Omental fat pad (tissue), 4 donors: ENCODE data around the gene RPS5. TPM values are rescaled to one million over a fixed set of nuclear protein-coding genes. Genes with fewer than 3 reads are reported as not detected.
"Not testable (repeated sequence)": the region's sequence is repeated elsewhere in the genome, so short reads cannot be mapped to it uniquely, and the experiment has no call there.

ENCODE experiments used
- ATAC-seq: fragments of 150-250 bp; one replicate; pipeline ENCODE4 v1.9.1; 2016; ENCODE audit warnings: mild to moderate bottlenecking, moderate library complexity; ENCODE audit not compliant: low FRiP score
- DNase-seq: peaks from one replicate; pipeline ENCODE4 v3.0.0-alpha.2; 2019; ENCODE audit warnings: low spot score
- CTCF ChIP-seq, 3 donors: fragments of 450-650 bp; IDR thresholded peaks; one replicate each; pipeline ENCODE4 v1.5.1; 2016 to 2017; ENCODE audit warnings: antibody characterized with exemption in 3 of 3, mild to moderate bottlenecking in 3 of 3, moderate library complexity in 2 of 3
- total RNA-seq, 4 donors: library from RNA; depleted of rRNA; stranded (reverse); fragments of >200 nt; gene quantifications; one replicate each; pipeline ENCODE4 v1.1.0, GENCODE V29; 2016

Gene RPS5
- total RNA-seq, result 1,000 to 10,000 TPM; 1,379 to 1,993 (median 1,504) TPM

- ATAC-seq (peak; percentile 95), DNase-seq (peak; percentile 88)
Observed at GRCh38 chr19:58386576-58387337, at the start of gene RPS5. Gene RPS5 (plus strand): TSS chr19:58387269. CDS start chr19:58388138, 869 bp downstream.

GRCh38 chr19:58338336-58338735 lies 48.7 kb upstream of the RPS5 start:
- no peak for TF ChIP-seq CTCF (IDR thresholded peaks at IDR 0.05)
- no peak for DNase-seq
- no peak for ATAC-seq

More at GRCh38 chr19:58386576-58387337, at the start of gene RPS5:
- no peak for TF ChIP-seq CTCF (IDR thresholded peaks at IDR 0.05)

GRCh38 chr19:58338825-58339558 lies 48.1 kb upstream of the RPS5 start:
- ATAC-seq (no peak), DNase-seq (no peak)
- no peak for TF ChIP-seq CTCF (IDR thresholded peaks at IDR 0.05)

GRCh38 chr19:58345558-58345957 lies 41.5 kb upstream of the RPS5 start:
- TF ChIP-seq CTCF (IDR thresholded peaks at IDR 0.05), result no peak
- ATAC-seq, result no peak
- DNase-seq, result no peak

- no peak for TF ChIP-seq CTCF (IDR thresholded peaks at IDR 0.05)
- ATAC-seq (peak; percentile 90), DNase-seq (no peak)
Observed at GRCh38 chr19:58346961-58347929, 39.8 kb upstream of the RPS5 start.

- ATAC-seq, DNase-seq: not testable (repeated sequence)
Observed at GRCh38 chr19:58348080-58348479, 39.0 kb upstream of the RPS5 start.

- TF ChIP-seq CTCF (IDR thresholded peaks at IDR 0.05), result no peak
- no peak for DNase-seq
- no peak for ATAC-seq
Observed at GRCh38 chr19:58349590-58349989, 37.5 kb upstream of the RPS5 start.
